GM23338 (cell line): ENCODE data around the gene HRH4. TPM values are rescaled to one million over a fixed set of nuclear protein-coding genes. Genes with fewer than 3 reads are reported as not detected.

Source experiments
- ATAC-seq: fragments of 200-7000 bp; cut with Tn5 transposase; 3 replicates; pipeline ENCODE4 v1.9.1; 2020
- DNase-seq: peaks from one replicate; pipeline ENCODE4 v3.0.0-alpha.2; 2015; ENCODE audit warnings: low spot score
- H2AFZ ChIP-seq: fragments of 200-600 bp; sonication (generic); 2 replicates; pipeline ENCODE4 v1.8.0; 2016; ENCODE audit warnings: antibody characterized with exemption, mild to moderate bottlenecking, moderate library complexity
- H3F3A ChIP-seq: fragments of 200-600 bp; sonication (generic); replicated peaks from 2 replicates; pipeline ENCODE4 v1.8.0; 2017; ENCODE audit warnings: antibody characterized with exemption, mixed run types, low read depth
- H3K27ac ChIP-seq: fragments of 200-600 bp; sonication (generic); 2 replicates; pipeline ENCODE4 v1.6.1; 2016; ENCODE audit warnings: low read depth
- H3K27me3 ChIP-seq: fragments of 200-600 bp; sonication (generic); 2 replicates; pipeline ENCODE4 v1.8.0; 2016; ENCODE audit warnings: mild to moderate bottlenecking, mixed run types, moderate library complexity; ENCODE audit not compliant: insufficient read depth
- H3K36me3 ChIP-seq: fragments of 200-600 bp; sonication (generic); 2 replicates; pipeline ENCODE4 v1.8.0; 2016; ENCODE audit warnings: mild to moderate bottlenecking; ENCODE audit not compliant: insufficient read depth
- H3K4me1 ChIP-seq: fragments of 200-600 bp; sonication (generic); 2 replicates; pipeline ENCODE4 v1.8.0; 2016; ENCODE audit warnings: mild to moderate bottlenecking, moderate library complexity; ENCODE audit not compliant: insufficient read depth
- H3K4me2 ChIP-seq: fragments of 200-600 bp; sonication (generic); 2 replicates; pipeline ENCODE4 v1.7.1; 2017; ENCODE audit warnings: mixed run types
- H3K4me3 ChIP-seq: fragments of 200-600 bp; sonication (generic); 2 replicates; pipeline ENCODE4 v1.6.1; 2016; ENCODE audit warnings: mixed run types
- H3K79me2 ChIP-seq: fragments of 200-600 bp; sonication (generic); replicated peaks from 2 replicates; pipeline ENCODE4 v1.8.0; 2017; ENCODE audit warnings: mild to moderate bottlenecking; ENCODE audit not compliant: insufficient read depth
- H3K9me2 ChIP-seq: fragments of 200-600 bp; sonication (generic); 2 replicates; pipeline ENCODE4 v1.8.0; 2017; ENCODE audit not compliant: insufficient read depth
- H4K20me1 ChIP-seq: fragments of 200-600 bp; sonication (generic); replicated peaks from 2 replicates; pipeline ENCODE4 v1.8.0; 2017; ENCODE audit warnings: mild to moderate bottlenecking; ENCODE audit not compliant: insufficient read depth
- H3K27ac Mint-ChIP-seq: 2 replicates; pipeline ENCODE4 v1.8.0; 2020; ENCODE audit warnings: inconsistent platforms, mild to moderate bottlenecking, moderate library complexity, mixed read lengths
- H3K27me3 Mint-ChIP-seq: 3 replicates; pipeline ENCODE4 v1.8.0; 2022; ENCODE audit warnings: low read depth, mild to moderate bottlenecking, moderate library complexity, mixed read lengths, inconsistent platforms; ENCODE audit not compliant: insufficient read depth, poor library complexity
- H3K36me3 Mint-ChIP-seq: 3 replicates; pipeline ENCODE4 v1.8.0; 2021; ENCODE audit warnings: low read depth, mild to moderate bottlenecking, inconsistent platforms, moderate library complexity, mixed read lengths
- H3K4me1 Mint-ChIP-seq: 3 replicates; pipeline ENCODE4 v1.8.0; 2020; ENCODE audit warnings: mild to moderate bottlenecking, inconsistent platforms, mixed read lengths
- H3K4me3 Mint-ChIP-seq: 3 replicates; pipeline ENCODE4 v1.8.0; 2021; ENCODE audit warnings: moderate library complexity, mild to moderate bottlenecking, inconsistent platforms, mixed read lengths
- H3K9me3 Mint-ChIP-seq: 3 replicates; pipeline ENCODE4 v1.8.0; 2020; ENCODE audit warnings: moderate library complexity, mild to moderate bottlenecking, inconsistent platforms, mixed read lengths
- CREB1 ChIP-seq: fragments of 250-450 bp; sonication (Bioruptor Pico); IDR thresholded peaks from 2 replicates; pipeline ENCODE4 v1.5.0; 2020; ENCODE audit warnings: low read depth, mild to moderate bottlenecking, moderate library complexity
- CTCF ChIP-seq, 2 experiments: fragments of 200-600 bp in 1 of 2; sonication (generic) in 1 of 2; conservative IDR thresholded peaks; 2 replicates each; pipeline versions ENCODE4 v1.5.1 to v1.6.1; 2016 to 2017; ENCODE audit warnings: antibody characterized with exemption in 2 of 2, low read depth in 2 of 2, mild to moderate bottlenecking in 2 of 2, moderate library complexity in 1 of 2
- REST ChIP-seq: IDR thresholded peaks from one replicate; pipeline ENCODE4 v1.6.1; 2018; ENCODE audit warnings: antibody characterized with exemption; ENCODE audit not compliant: unreplicated experiment
- ZNF114 ChIP-seq: fragments of 250-450 bp; sonication (Bioruptor Pico); IDR thresholded peaks from 2 replicates; pipeline ENCODE4 v1.5.0; 2020; ENCODE audit warnings: mild to moderate bottlenecking, moderate library complexity
- ZNF462 ChIP-seq: fragments of 250-450 bp; sonication (Bioruptor Pico); IDR thresholded peaks from 2 replicates; pipeline ENCODE4 v1.5.0; 2020; ENCODE audit warnings: mild to moderate bottlenecking, moderate library complexity
- polyA plus RNA-seq: library from polyadenylated mRNA; unstranded; fragments of >200 nt; fragmentation: Nextera tagmentation; extraction: Ambion mirVana; gene quantifications from 2 replicates; pipeline ENCODE4 v1.2.1, GENCODE V29; 2016
- total RNA-seq: library from RNA; depleted of rRNA; stranded (reverse); fragments of >200 nt; shearing (Covaris generic); gene quantifications from 2 replicates; pipeline ENCODE4 v1.2.3, GENCODE V29; 2014

Gene HRH4
- total and polyA plus RNA-seq, 2 experiments from 2014 or later: 0.17 TPM; not detected in 1

GRCh38 chr18:24488824-24489493 lies 28.5 kb downstream of the HRH4 start:
- Histone ChIP-seq H3K4me2 (no peak overlapping the region), H3K36me3 (no peaks in the 10 kb centered on the region), H3K4me3 (no peak overlapping the region), H3K27ac (no peak overlapping the region), H3K4me1 (peaks cover 8% of the 10 kb centered on the region; the same call in 1 of the 2 replicates), H3F3A (no peaks in the 10 kb centered on the region), H3K27me3 (no peaks in the 10 kb centered on the region), H2AFZ (no peak overlapping the region), H4K20me1 (no peaks in the 10 kb centered on the region), H3K79me2 (no peaks in the 10 kb centered on the region), H3K9me2 (no peaks in the 10 kb centered on the region)
- peaks cover 4% of the 10 kb centered on the region for H3K27me3 Mint-ChIP-seq
- peak; percentile 17; the same call in 2 of the 3 replicates for ATAC-seq
- H3K9me3 Mint-ChIP-seq: no peaks in the 10 kb centered on the region
- H3K27ac Mint-ChIP-seq: no peak overlapping the region
- H3K36me3 Mint-ChIP-seq: no peaks in the 10 kb centered on the region
- no peak overlapping the region for H3K4me3 Mint-ChIP-seq
- peaks cover 6% of the 10 kb centered on the region; the same call in 2 of the 3 replicates for H3K4me1 Mint-ChIP-seq
- no peak for TF ChIP-seq REST
- no peak for TF ChIP-seq CREB1
- peak; percentile 60 to 96 for TF ChIP-seq CTCF (conservative IDR thresholded peaks at IDR 0.05; ENCODE audit: low read depth in 2 of 2)
- no peak for TF ChIP-seq ZNF114 (CRISPR knock-in tag)
- DNase-seq: peak; percentile 76

GRCh38 chr18:24490539-24490938 lies 30.1 kb downstream of the HRH4 start:
- Histone ChIP-seq H2AFZ (no peak overlapping the region), H3K27ac (no peak overlapping the region), H3K4me2 (no peak overlapping the region), H3K27me3 (no peaks in the 10 kb centered on the region), H3K79me2 (no peaks in the 10 kb centered on the region), H3F3A (no peaks in the 10 kb centered on the region), H4K20me1 (no peaks in the 10 kb centered on the region), H3K9me2 (no peaks in the 10 kb centered on the region), H3K4me1 (peaks cover 8% of the 10 kb centered on the region; the same call in 1 of the 2 replicates), H3K4me3 (no peak overlapping the region), H3K36me3 (no peaks in the 10 kb centered on the region)
- H3K36me3 Mint-ChIP-seq: no peaks in the 10 kb centered on the region
- peaks cover 6% of the 10 kb centered on the region; the same call in 2 of the 3 replicates for H3K4me1 Mint-ChIP-seq
- peaks cover 4% of the 10 kb centered on the region for H3K27me3 Mint-ChIP-seq
- no peaks in the 10 kb centered on the region for H3K9me3 Mint-ChIP-seq
- H3K4me3 Mint-ChIP-seq: no peak overlapping the region
- ATAC-seq (no peak), DNase-seq (no peak)
- TF ChIP-seq ZNF462 (CRISPR knock-in tag): no peak
- no peak overlapping the region for H3K27ac Mint-ChIP-seq
